Lung (tissue), 12 donors: ENCODE data around the gene RAB6C. TPM values are rescaled to one million over a fixed set of nuclear protein-coding genes. Genes with fewer than 3 reads are reported as not detected.
"Not testable (repeated sequence)": the region's sequence is repeated elsewhere in the genome, so short reads cannot be mapped to it uniquely, and the experiment has no call there.

Experiments used
- ATAC-seq: fragments of 200-7000 bp; cut with Tn5 transposase; one replicate; pipeline ENCODE4 v1.9.1; 2020; ENCODE audit warnings: moderate number of reproducible peaks; ENCODE audit not compliant: insufficient read depth, low FRiP score
- DNase-seq, 3 donors: peaks; one replicate each; pipeline ENCODE4 v3.0.0-alpha.2; 2013 to 2017
- H3K27ac ChIP-seq, 2 donors: one replicate each; pipeline ENCODE4 v1.5.1; 2013; ENCODE audit warnings: mild to moderate bottlenecking in 2 of 2, moderate library complexity in 2 of 2, control low read depth in 1 of 2, inconsistent platforms in 1 of 2, low read depth in 1 of 2, low read length in 1 of 2
- H3K27me3 ChIP-seq, 3 donors: one replicate each; pipeline ENCODE4 v1.5.1; 2013; ENCODE audit warnings: low read length in 2 of 3; ENCODE audit not compliant: control insufficient read depth in 3 of 3, insufficient read depth in 3 of 3
- H3K36me3 ChIP-seq, 4 donors: one replicate each; pipeline ENCODE4 v1.5.1; 2013; ENCODE audit warnings: low read length in 4 of 4, mild to moderate bottlenecking in 1 of 4, moderate library complexity in 1 of 4; ENCODE audit not compliant: control insufficient read depth in 4 of 4, insufficient read depth in 4 of 4
- H3K4me1 ChIP-seq, 5 donors: one replicate each; pipeline ENCODE4 v1.5.1; 2013; ENCODE audit warnings: low read length in 5 of 5, mild to moderate bottlenecking in 2 of 5, moderate library complexity in 1 of 5; ENCODE audit not compliant: control insufficient read depth in 5 of 5, insufficient read depth in 5 of 5
- H3K4me3 ChIP-seq: one replicate; pipeline ENCODE4 v1.5.1; 2013; ENCODE audit warnings: mild to moderate bottlenecking, control low read depth, moderate library complexity
- H3K9ac ChIP-seq, 2 donors: one replicate each; pipeline ENCODE4 v1.5.1; 2013; ENCODE audit warnings: low read length in 2 of 2, control low read depth in 1 of 2; ENCODE audit not compliant: insufficient read depth in 1 of 2
- H3K9me3 ChIP-seq, 4 donors: one replicate each; pipeline ENCODE4 v1.5.1; 2013; ENCODE audit warnings: low read length in 3 of 4, mild to moderate bottlenecking in 1 of 4, moderate library complexity in 1 of 4; ENCODE audit not compliant: control insufficient read depth in 4 of 4, insufficient read depth in 3 of 4
- CTCF ChIP-seq: IDR thresholded peaks from 2 replicates; pipeline ENCODE4 v1.5.1; 2012; ENCODE audit warnings: mild to moderate bottlenecking; ENCODE audit errors: control extremely low read depth, extremely low read depth
- WGBS, 2 donors: extraction: QIAGEN DNeasy Blood & Tissue Kit; methylation state at CpG; one replicate each; pipeline ENCODE4 v1.1.7; 2013; 5-methylcytosine and 5-hydroxymethylcytosine counted together
- polyA plus RNA-seq, 2 donors: library from polyadenylated mRNA; stranded (reverse); fragments of 200-250 nt; gene quantifications; one replicate each; pipeline ENCODE4 v1.2.1, GENCODE V29; 2013
- total RNA-seq, 2 donors: library from RNA; depleted of rRNA in 1 of 2; stranded (reverse); fragments of >200 nt in 1 of 2; gene quantifications; one replicate each; pipeline ENCODE4 v1.2.1, GENCODE V29; 2014 to 2021
- donor health status: control.
- donor health status: control.
- donor health status: Bipolar disorder and iron deficiency.
- donor health status: healthy.
- donor health status: DM: yes; HTN: yes; CAD: no.

RAB6C gene
- total and polyA plus RNA-seq, 4 donors: 0.02 to 0.03 TPM; not detected in 2

- Histone ChIP-seq H3K27ac (no peak overlapping the region), H3K4me1 (peaks cover 0 to 3% (median 0%) of the 10 kb centered on the region in 5 donors), H3K9ac (no peak overlapping the region), H3K36me3 (no peaks in the 10 kb centered on the region), H3K27me3 (peaks cover 0 to 4% (median 2%) of the 10 kb centered on the region in 3 donors), H3K4me3 (no peak overlapping the region), H3K9me3 (no peaks in the 10 kb centered on the region)
- 38 to 65% methylated on average over 1 of the region's 1 CpG for WGBS, 2 donors
- ATAC-seq (no peak), DNase-seq (no peak)
- TF ChIP-seq CTCF: no peak
Observed at GRCh38 chr2:129935118-129935517, 44.3 kb upstream of the RAB6C start.

- H3K36me3 ChIP-seq: no peaks in the 10 kb centered on the region
- WGBS, 2 donors: 36 to 78% methylated on average over 9 of the region's 9 CpGs
- H3K27me3 ChIP-seq: peaks cover 0 to 4% (median 2%) of the 10 kb centered on the region in 3 donors
- no peak for TF ChIP-seq CTCF
- DNase-seq: peak in 1 of 3 donors; percentile 65
- no peak overlapping the region for H3K9ac ChIP-seq
- H3K9me3 ChIP-seq: no peaks in the 10 kb centered on the region
- no peak for ATAC-seq
- H3K4me1 ChIP-seq: peaks cover 0 to 3% (median 0%) of the 10 kb centered on the region in 5 donors
- no peak overlapping the region for H3K4me3 ChIP-seq
- no peak overlapping the region for H3K27ac ChIP-seq
Observed at GRCh38 chr2:129936334-129936934, 43.0 kb upstream of the RAB6C start.

- 77 to 84% methylated on average over 7 of the region's 7 CpGs for WGBS, 2 donors
- not testable (repeated sequence) for H3K36me3 ChIP-seq, DNase-seq, H3K27ac ChIP-seq, H3K9ac ChIP-seq, ATAC-seq, H3K4me1 ChIP-seq, H3K9me3 ChIP-seq, H3K27me3 ChIP-seq, H3K4me3 ChIP-seq
Observed at GRCh38 chr2:129938850-129939471, 40.5 kb upstream of the RAB6C start.

- not testable (repeated sequence) for H3K27ac ChIP-seq, DNase-seq, H3K4me1 ChIP-seq, H3K9ac ChIP-seq, H3K36me3 ChIP-seq, H3K4me3 ChIP-seq, H3K9me3 ChIP-seq, H3K27me3 ChIP-seq, ATAC-seq
- 69 to 81% methylated on average over 8 of the region's 8 CpGs for WGBS, 2 donors
Observed at GRCh38 chr2:129943456-129943855, 36.0 kb upstream of the RAB6C start.
